Fibroblast of peridontal ligament (primary cell): ENCODE measurements around the gene P2RX3.
"Not testable (repeated sequence)": the region's sequence is repeated elsewhere in the genome, so short reads cannot be mapped to it uniquely, and the experiment has no call there.

Source experiments
- DNase-seq: peaks from one replicate; pipeline ENCODE4 v3.0.0-alpha.2; 2010; ENCODE audit errors: extremely low read depth

P2RX3 gene

DNA sequence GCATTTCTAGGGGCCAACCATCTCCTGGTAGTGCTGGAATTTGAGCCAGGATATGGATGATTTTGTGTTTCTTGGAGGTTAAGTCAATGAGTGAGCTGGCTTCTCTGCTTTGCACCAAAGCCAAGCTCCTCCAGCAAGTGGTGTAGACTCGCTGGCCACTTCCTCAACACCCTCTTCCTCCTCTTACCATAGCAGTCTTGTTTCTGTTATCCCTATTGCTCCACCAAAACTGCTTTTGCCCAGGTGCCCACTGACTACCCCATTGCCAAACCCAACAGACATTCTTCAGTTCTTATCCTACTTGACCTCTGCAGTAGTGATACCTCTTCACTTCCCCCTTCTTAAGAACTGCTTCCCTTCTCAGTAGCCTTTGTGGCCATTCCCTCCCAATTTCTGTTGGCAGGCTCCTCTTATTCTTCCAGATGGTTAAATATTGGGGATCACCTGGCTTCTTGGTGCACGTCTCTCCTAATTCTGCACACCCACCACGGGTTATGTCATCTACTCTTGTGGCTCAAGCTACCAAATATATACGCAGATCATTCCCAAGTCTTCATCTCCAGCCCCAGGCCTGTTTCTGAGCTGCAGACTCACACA is 59.3 kb downstream of the P2RX3 start:
- DNase-seq: no peak

DNA sequence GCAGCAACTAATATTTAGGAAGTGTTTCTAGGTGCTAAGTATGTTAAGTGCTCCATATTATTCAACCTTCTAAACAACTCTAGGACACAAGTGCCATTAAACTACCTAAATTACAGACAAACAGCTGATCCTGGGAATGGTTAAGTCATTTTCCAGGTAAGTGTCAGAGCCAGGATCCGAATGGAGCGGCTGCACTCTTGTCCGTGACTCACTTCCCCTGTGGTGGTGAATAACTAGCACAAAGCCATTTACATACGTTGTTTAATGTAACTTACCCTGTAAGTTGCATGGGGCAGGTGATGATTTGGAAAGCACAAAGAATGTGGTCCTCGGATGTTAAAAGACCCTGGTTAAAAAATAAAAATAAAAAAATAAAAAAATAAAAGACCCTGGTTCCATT is 61.1 kb downstream of the P2RX3 start:
- DNase-seq: no peak

DNA sequence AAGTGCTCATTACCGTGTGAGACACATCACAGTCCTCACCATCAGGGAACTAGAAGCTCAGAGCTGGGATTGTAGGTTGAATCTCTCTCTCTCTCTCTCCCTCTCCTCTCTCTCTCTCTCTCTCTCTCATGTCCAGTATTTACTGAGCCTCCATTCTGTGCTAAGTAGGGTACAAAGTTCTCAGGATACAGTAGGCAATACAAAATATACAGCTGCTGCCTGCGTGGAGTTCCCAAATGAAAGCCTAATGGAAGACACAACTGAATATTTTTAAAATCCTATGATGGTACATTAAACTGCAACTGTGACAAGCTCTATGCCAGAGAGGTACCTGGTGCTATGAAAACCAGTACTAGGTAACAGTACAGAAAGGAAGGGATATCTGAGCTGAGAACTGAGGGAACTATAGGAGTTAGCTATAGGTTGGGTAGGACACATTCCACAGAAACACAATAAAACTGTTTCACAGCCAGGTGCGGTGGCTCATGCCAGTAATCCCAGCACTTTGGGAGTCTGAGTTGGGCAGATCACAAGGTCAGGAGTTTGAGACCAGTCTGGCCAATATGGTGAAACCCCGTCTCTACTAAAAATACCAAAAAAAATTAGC is 61.9 kb downstream of the P2RX3 start:
- no peak for DNase-seq

DNA sequence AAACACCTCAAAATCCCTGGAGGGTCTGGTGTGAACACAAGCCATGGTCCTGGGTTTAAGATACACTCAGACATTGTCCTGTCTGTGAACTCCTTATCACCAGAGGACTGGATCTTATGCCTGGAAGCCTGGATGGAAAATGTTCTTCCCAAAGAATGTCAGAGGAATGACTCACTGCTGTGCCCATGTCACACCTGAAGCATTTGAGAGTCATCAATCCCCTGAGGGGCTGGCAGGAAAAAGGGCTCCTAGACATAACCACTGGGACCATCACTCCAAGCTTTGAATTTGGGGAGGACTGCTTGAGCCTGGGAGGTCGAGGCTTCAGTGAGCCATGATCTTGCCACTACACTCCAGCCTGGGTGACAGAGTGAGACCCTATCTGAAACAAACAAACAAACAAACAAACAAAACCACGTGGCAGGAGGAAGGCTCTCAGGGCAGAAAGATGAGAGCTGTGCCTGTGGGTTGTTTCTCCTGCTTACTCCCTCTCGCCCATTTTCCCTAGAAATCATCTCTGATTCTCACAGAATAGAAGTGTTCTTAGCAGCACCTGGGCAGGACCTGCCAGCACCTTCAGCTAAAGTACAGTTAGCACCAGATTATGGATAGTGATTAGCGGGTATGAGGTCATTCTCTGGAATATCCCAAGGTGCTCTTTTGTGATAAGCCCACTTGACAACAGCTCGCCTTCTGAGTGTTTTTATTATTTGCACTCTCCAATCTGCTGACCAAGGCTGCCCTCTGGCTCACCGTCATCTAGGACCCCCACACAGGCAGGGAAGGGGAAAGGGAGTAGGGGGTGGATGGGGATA is 64.2 kb downstream of the P2RX3 start:
- DNase-seq: no peak

DNA sequence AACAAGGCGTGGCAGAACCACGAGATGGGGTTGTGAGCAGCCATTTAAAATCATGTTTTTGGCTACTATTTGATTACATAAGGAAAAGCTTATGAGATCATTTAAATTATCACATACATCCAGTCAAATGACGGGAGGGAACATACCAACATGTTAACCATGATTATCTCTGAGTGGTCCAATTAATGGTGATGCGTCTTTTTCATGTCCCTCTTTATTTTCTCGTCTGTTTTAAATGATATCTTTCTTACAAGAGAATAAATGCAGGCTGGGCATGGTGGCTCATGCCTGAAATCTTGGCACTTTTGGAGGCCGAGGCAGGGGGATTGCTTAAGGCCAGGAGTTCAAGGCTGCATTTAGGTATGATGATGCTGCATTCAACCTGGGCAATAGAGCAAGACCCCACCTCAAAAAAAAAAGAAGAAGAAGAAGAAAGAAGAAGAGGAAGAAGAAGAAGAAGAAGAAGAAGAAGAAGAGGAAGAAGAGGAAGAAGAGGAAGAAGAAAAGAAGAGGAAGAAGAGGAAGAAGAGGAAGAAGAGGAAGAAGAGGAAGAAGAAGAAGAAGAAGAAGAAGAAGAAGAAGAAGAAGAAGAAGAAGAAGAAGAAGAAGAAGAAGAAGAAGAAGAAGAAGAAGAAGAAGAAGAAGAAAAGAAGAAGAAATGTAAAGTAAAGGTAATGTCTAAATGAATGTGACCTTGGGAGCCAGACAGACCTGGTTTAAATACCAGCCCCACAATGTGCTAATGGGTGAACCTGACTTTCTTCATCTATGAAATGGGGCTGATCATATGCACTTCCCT is 65.0 kb downstream of the P2RX3 start:
- DNase-seq: not testable (repeated sequence)

DNA sequence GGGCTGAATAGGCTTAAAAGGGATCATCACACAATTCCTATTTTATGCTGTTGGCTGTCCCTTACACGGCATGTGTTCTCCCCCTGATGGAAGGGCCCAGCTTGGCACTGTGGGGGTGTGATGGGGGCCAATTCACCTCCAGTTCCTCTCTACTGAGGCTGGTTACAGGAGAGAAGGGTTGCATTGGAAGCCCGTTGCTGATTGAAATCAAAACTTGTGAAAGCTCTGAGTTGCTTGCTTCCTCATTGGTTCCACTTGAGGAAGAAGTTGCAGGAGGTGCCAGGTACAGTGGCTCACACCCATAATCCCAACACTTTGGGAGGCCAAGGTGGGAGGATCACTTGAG is 65.6 kb downstream of the P2RX3 start:
- no peak for DNase-seq

DNA sequence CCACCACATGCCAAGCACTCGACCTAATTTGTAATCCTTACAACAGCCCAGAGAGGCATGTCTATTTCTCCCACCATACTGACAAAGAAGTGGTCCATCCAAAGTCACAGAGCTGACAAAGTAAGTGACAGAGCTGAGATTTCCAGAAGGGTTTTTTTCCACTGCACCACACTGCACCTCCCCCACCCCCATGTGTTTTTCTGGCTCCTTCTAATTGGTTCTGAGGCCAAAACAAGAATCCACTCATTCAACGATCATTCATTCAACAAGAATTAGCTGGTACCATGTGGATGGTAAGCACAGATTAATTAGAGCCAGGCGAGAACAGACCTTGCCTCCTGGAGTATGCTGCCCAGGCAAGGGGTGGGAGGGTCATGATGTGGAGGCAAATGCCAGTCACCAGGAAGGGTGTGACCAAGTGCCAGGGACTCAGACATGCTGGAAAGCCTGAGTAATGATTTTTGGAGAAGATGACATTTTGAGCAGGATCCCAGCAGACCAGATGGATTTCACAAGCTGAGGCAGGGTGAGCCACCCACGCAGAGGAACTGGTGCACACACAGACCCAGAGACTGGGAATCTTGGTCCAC is 67.2 kb downstream of the P2RX3 start:
- no peak for DNase-seq

DNA sequence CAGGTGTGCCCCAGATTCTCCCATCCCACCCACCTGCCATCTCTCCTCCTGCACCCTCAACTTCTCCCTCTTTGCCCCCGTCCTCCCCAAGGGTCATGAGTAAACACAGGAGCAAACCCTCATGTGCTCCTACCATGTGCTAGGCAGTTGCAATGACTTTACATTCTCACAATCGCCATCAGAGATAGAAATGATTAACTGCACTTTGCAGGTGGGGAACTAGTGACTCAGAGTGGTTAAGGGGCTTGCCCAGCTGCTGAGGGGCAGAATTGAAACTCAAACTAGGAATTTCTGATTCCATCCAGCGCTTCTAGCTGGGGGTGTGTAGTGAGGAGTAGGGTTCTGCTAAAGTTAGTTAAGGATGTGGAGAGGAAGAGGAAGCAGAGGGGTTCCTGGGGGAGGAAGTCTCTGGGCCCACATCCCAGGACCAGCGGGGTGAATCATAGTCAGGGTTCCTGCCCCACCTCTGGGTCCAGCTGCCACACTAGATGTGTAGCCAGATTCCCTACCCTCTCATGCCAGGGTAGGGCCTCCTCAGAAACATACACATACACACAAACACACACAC is 68.3 kb downstream of the P2RX3 start:
- no peak for DNase-seq

DNA sequence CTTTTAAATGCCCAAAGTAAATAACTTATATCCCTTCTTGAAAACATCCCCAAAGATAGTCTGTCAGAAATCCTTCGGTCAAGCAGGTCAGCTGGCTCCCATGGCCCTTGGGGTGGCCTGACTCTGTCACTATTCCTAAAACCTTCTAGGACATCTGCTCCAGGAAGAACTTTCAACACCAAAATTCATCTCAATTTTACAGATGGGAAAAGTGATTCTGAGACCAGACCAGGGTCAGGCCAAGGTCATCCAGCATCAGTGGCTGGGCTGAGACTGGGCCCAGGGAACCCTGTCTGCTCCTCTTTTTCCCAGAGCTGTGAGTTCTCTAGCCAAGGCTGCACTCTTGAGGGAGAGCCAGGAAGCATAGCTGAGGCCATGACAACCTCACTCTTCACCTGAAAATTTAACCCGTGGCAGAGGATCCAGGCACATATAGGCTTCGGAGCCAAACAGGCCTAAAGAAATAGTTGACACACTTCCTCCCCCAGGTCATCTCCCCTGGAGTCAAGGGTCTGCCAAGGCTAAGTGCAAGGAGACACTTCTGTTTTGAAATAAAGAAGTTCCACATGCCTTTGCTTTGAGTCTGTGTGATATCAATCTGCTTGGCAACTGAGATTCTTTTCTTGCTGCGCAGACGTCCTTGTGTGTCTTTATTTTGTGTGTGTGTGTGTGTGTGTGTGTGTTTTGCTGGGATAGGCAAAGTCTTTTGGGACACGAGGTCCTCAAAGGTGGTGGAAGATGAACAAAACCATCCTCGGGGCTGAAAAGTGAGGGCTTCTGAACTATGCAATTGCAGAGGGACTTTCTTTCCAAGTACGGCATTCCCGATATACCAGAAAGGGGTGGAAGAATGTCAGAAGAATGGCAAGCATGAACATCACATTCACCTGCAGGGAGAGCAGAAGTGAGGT is 69.1 kb downstream of the P2RX3 start:
- no peak for DNase-seq

DNA sequence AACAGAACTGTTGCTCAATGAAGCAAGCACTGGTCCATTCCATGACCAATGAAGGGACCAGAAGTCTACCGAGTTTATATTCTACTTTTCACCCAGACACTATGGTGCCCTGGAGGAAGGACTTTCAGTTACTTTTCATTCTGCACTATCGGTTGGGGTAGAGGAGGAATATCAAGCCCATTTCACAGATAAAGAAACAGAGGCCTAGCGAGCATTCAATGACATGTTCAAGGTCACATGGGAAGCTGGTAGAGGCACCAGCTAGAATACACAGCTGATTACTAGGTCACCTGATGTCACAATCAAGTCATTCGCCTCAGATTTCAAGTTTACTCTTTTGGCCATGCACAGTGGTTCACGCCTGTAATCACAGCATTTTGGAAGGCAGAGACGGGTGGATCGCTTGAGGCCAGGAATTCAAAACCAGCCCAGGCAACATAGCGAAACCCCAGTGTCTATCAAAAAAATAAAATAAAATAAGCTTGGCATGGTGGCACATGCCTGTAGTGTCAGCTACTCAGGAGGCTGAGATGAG is 69.9 kb downstream of the P2RX3 start:
- no peak for DNase-seq

DNA sequence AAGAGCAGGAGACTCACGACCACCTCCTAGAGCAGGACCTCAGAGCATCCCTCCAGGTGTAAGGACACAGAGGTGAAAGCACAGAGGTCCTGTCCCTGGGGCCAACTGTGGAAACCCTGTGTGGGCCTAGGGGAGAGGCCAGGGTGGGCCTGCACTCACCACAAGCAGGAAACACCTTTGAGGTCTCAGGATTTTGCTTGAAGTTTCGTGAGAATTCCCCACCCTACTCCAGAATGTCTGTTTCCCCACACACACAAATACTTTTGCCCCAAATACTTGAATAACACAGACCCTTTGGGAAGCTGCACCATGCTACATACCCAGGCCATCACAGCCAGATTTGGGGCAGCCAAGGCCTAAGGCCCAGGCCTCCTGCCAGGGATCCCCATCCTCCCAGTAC is 70.6 kb downstream of the P2RX3 start:
- DNase-seq: no peak

DNA sequence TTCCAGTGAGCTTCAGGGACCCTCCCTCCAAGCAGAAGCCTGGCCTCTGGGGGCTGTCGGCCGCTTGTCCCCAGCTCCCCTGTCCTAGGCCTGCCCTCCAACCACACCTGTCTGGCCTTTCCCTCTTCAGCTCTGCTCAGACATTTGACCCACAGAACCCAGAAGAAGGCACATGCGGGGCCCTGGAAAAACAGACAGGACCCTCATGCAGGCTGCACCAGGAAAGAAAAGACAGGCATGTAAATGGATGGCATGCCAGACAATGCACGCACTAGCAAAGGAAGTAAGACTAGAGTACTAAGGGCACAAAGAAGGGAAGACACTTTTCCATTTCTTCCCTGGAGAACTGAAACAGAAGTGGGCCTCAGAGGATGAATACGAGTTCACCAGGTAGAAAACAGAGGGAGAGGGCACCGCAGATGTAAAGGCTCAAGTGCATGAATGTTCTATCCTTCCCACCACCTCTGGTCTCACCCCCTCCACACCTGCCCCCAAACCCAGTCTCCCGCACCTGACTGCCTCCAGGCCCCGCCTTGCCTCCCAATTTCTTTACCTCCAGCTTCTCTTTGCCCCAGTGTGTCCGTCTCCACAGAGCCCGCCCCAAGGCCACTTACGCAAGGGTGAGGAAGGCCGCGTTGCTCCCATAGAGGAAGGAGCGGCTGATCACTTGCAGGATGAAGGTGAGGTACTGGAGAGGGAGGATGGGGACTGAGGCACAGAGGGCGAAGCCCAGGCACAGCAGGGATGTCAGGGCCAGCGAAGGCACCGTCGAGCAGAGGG is 71.4 kb downstream of the P2RX3 start:
- no peak for DNase-seq

DNA sequence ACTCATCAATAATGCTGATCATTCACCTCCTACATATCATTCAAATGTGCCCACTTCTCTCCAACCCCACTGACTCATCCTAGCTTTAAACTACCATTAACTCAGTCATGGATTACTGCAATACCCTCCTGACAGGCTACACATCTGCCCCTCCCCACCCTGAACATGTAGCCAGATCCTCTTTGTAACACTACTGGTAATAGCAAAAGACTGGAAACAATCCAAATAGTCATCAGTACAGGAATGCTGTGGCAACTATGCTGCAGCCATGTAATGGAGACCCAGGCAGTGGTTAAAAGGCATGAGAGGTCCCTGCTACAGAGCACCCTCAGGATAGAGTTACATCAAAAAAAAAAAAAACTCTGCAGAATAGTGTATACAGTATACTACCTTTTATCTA is 72.1 kb downstream of the P2RX3 start:
- peak; percentile 95 for DNase-seq

DNA sequence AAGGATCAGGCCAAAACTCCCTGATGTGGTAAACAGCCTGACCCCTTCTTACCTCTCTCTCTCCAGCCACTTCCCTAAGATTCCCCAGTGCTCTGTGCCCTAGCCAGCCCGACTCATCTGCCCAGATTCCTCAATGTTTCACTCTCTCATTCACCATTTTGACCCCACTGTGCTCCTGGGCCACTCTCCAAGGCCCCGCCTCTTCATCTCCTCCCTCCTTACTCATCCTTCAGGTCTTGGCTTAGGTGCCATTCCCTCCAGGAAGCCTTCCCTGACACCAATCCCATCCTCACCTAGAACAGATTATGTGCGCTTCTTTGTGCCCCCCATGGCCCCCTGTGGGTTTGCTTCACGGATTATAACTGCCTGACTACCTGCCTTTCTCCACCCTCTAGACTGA is 75.5 kb downstream of the P2RX3 start:
- DNase-seq: no peak

DNA sequence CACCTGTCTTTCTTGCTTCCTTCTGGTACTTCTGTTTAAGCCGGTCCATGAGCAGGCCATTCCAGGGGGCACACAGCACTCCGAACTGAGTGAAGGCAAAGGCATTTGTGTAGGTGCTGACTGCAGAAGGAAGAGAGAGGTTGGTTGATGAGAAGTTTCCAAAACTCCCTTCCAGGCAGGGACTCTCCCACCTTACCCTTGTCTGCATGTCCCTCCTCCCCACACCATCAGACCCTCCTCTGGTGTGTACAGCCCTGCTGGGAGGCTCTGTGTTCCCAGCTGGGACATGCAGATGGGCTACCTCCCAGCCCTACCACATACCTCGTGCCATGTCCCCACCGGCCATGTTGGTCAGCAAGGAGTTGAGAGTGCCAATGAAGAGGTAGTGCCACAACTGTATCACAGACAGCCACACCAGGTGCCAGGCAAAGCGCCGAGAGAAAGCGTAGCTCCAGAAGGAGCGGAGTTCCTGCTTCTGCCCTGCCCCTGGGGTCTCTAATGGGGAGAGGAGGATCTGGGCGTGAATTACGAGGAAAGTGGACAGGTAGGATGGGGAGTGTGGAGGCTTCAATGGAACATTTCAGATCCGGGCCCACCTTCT is 76.6 kb downstream of the P2RX3 start:
- no peak for DNase-seq

DNA sequence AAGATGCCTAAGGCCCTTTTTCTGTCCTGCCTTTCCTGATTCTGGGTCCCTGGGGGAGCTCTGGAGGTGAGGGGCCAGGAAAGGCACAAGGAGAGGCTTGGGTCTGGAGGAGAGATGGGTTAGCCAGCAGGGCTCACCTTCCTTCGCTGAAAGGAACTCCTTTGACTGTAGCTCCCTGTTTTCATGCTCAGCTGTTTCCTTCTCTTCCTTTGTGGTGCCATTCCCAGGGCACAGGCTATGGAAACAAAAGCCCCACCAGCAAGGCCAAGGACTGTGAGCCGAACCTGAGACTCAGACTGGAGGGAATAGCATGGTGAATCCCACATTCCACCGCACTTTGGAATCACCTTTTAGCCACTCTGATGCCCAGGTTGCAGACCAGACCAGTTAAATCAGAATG is 78.3 kb downstream of the P2RX3 start:
- no peak for DNase-seq

DNA sequence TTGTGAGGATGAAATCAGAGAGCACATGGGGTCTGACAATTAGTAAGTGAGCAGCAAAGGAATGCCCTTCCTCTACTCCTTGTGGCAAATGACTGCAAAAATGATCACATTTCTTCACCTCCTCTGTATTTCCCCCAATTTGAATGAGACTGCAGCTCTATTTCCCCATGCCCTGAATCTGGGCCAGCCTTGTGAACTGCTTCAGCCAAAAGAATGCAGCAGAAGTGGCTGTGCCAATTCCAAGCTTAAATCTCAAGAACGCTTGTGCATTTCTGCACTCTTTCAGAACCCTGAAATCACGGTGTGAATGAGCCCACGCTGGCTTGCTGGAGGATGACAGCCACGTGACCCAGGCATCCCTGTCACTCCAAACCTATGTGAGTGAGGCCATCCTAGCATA is 78.9 kb downstream of the P2RX3 start:
- DNase-seq: peak; percentile 92

DNA sequence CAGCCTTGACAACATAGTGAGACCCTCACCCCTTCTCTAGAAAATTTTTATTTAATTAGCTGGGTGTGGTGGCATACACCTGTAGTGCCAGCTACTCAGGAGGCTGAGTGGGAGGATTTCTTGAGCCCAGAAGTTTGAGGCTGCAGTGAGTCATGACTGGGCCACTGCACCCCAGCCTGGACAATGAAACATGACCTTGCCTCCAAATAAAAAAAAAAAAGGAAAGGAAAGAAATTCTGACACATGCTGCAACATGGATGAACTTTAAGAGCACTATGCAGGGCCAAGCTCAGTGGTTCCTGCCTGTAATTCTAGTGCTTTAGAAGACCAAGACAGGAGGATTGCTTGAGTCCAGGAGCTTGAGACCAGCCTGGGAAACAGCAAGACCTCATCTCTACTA is 80.0 kb downstream of the P2RX3 start:
- DNase-seq: no peak

DNA sequence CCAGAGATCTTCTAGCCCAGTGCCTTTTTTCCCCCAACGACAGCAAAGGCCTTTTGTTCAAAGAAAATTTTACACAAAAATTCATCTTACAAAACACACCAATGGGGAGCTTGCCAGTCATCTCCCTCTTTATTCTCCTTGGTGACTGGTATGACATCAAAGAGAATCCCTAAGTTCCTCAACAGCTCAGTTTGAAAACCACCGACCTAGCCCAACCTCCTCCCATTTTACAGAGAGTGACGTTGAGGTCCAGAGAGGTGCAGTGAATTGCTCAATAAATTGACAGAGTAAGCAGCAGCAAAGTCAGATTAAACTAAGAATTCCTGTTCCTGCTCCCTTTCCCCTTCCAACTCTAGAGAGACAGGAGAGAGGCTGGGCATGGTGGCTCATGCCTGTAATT is 81.0 kb downstream of the P2RX3 start:
- DNase-seq: no peak
